ENCODE measurements around the gene CWC27.

Gene CWC27

GRCh38 chr5:65022932-65023331 is 254.2 kb downstream of the CWC27 start:
- Histone ChIP-seq H4K20me1 (ENCODE audit: insufficient read depth) (no peaks in the 10 kb centered on the region), H3K4me2 (no peak overlapping the region), H3K27ac (no peak overlapping the region), H3K27me3 (ENCODE audit: insufficient read depth, low read depth) (no peaks in the 10 kb centered on the region), H3K4me1 (ENCODE audit: low read depth, poor library complexity, severe bottlenecking) (peaks cover 16% of the 10 kb centered on the region), H3K36me3 (ENCODE audit: insufficient read depth) (no peaks in the 10 kb centered on the region), H2AFZ (ENCODE audit: low read depth) (no peak overlapping the region), H3K9ac (no peak overlapping the region), H3K4me3 (IDR thresholded peaks at IDR 0.05; ENCODE audit: insufficient read depth, low read depth, low read length) (no peak overlapping the region), H3K79me2 (ENCODE audit: insufficient read depth, low read depth) (no peaks in the 10 kb centered on the region)
- no peak for TF ChIP-seq CTCF (conservative IDR thresholded peaks at IDR 0.05; ENCODE audit: low read depth, low read length)

- Histone ChIP-seq H3K27ac (no peak overlapping the region), H3K36me3 (ENCODE audit: insufficient read depth) (no peaks in the 10 kb centered on the region), H2AFZ (ENCODE audit: low read depth) (no peak overlapping the region), H4K20me1 (ENCODE audit: insufficient read depth) (no peaks in the 10 kb centered on the region), H3K27me3 (ENCODE audit: insufficient read depth, low read depth) (no peaks in the 10 kb centered on the region), H3K4me2 (no peak overlapping the region), H3K4me3 (IDR thresholded peaks at IDR 0.05; ENCODE audit: insufficient read depth, low read depth, low read length) (no peak overlapping the region), H3K9ac (no peak overlapping the region), H3K79me2 (ENCODE audit: insufficient read depth, low read depth) (no peaks in the 10 kb centered on the region), H3K4me1 (ENCODE audit: low read depth, poor library complexity, severe bottlenecking) (peaks cover 16% of the 10 kb centered on the region)
- no peak for TF ChIP-seq CTCF (conservative IDR thresholded peaks at IDR 0.05; ENCODE audit: low read depth, low read length)
These were observed 256.0 kb downstream of the CWC27 start for GRCh38 chr5:65024681-65025080.

- Histone ChIP-seq H3K27me3 (ENCODE audit: insufficient read depth, low read depth) (no peaks in the 10 kb centered on the region), H2AFZ (ENCODE audit: low read depth) (no peak overlapping the region), H3K36me3 (ENCODE audit: insufficient read depth) (no peaks in the 10 kb centered on the region), H3K4me2 (no peak overlapping the region), H3K27ac (no peak overlapping the region), H4K20me1 (ENCODE audit: insufficient read depth) (no peaks in the 10 kb centered on the region), H3K4me3 (IDR thresholded peaks at IDR 0.05; ENCODE audit: insufficient read depth, low read depth, low read length) (no peak overlapping the region), H3K4me1 (ENCODE audit: low read depth, poor library complexity, severe bottlenecking) (peaks cover 9% of the 10 kb centered on the region), H3K9ac (no peak overlapping the region), H3K79me2 (ENCODE audit: insufficient read depth, low read depth) (no peaks in the 10 kb centered on the region)
- no peak for TF ChIP-seq CTCF (conservative IDR thresholded peaks at IDR 0.05; ENCODE audit: low read depth, low read length)
These were observed 258.3 kb downstream of the CWC27 start for GRCh38 chr5:65026816-65027548.

- Histone ChIP-seq H2AFZ (ENCODE audit: low read depth) (no peak overlapping the region), H3K9ac (no peak overlapping the region), H3K4me3 (IDR thresholded peaks at IDR 0.05; ENCODE audit: insufficient read depth, low read depth, low read length) (no peak overlapping the region), H3K27ac (no peak overlapping the region), H3K79me2 (ENCODE audit: insufficient read depth, low read depth) (no peaks in the 10 kb centered on the region), H3K4me2 (no peak overlapping the region), H4K20me1 (ENCODE audit: insufficient read depth) (no peaks in the 10 kb centered on the region), H3K4me1 (ENCODE audit: low read depth, poor library complexity, severe bottlenecking) (peaks cover 9% of the 10 kb centered on the region), H3K27me3 (ENCODE audit: insufficient read depth, low read depth) (no peaks in the 10 kb centered on the region), H3K36me3 (ENCODE audit: insufficient read depth) (no peaks in the 10 kb centered on the region)
- TF ChIP-seq CTCF (conservative IDR thresholded peaks at IDR 0.05; ENCODE audit: low read depth, low read length): no peak
These were observed 260.4 kb downstream of the CWC27 start for GRCh38 chr5:65029178-65029577.
